Suppressor macrophage treated with lipopolysaccharide for 4 hours (primary cell): ENCODE measurements around the gene MUC2.

ENCODE experiments used
- DNase-seq: peaks from one replicate; pipeline ENCODE4 v3.0.0-alpha.2; 2020

The MUC2 gene

GRCh38 chr11:1074244-1075221, at the start of gene MUC2:
TSS of gene MUC2 (plus strand) at chr11:1074874.
- DNase-seq = no peak

GRCh38 chr11:1025410-1026162, 49.1 kb upstream of the MUC2 start:
- DNase-seq = no peak

- DNase-seq = no peak
Observed at GRCh38 chr11:1026163-1026450, 48.6 kb upstream of the MUC2 start.

- no peak for DNase-seq
Observed at GRCh38 chr11:1026641-1027482, 47.8 kb upstream of the MUC2 start.

GRCh38 chr11:1027483-1028290, 47.0 kb upstream of the MUC2 start:
- no peak for DNase-seq

- DNase-seq = no peak
Observed at GRCh38 chr11:1028291-1028540, 46.5 kb upstream of the MUC2 start.

GRCh38 chr11:1028616-1029015, 46.1 kb upstream of the MUC2 start:
- no peak for DNase-seq

GRCh38 chr11:1029051-1029450, 45.6 kb upstream of the MUC2 start:
- no peak for DNase-seq

GRCh38 chr11:1029654-1030053, 45.0 kb upstream of the MUC2 start:
- no peak for DNase-seq

- no peak for DNase-seq
Observed at GRCh38 chr11:1030086-1030485, 44.6 kb upstream of the MUC2 start.

- no peak for DNase-seq
Observed at GRCh38 chr11:1030556-1030955, 44.1 kb upstream of the MUC2 start.

- DNase-seq = no peak
Observed at GRCh38 chr11:1031121-1031899, 43.4 kb upstream of the MUC2 start.

GRCh38 chr11:1032310-1032891, 42.3 kb upstream of the MUC2 start:
- DNase-seq = no peak

GRCh38 chr11:1033016-1033798, 41.5 kb upstream of the MUC2 start:
- DNase-seq = no peak

GRCh38 chr11:1034001-1034400, 40.7 kb upstream of the MUC2 start:
- DNase-seq = no peak

GRCh38 chr11:1034456-1035295, 40.0 kb upstream of the MUC2 start:
- no peak for DNase-seq

GRCh38 chr11:1035577-1036283, 38.9 kb upstream of the MUC2 start:
- DNase-seq = no peak

GRCh38 chr11:1036303-1036923, 38.3 kb upstream of the MUC2 start, which contains the start of gene MUC6:
TSS of gene MUC6 (minus strand) at chr11:1036718. CDS start at chr11:1036655, 63 bp downstream.
- no peak for DNase-seq
